GM12872 (cell line): Measurements from ENCODE around the gene KICS2.

Source experiments
- CTCF ChIP-seq: IDR thresholded peaks from 3 replicates; pipeline ENCODE4 v1.5.1; 2011; ENCODE audit warnings: low read depth, mild to moderate bottlenecking, low read length, moderate library complexity; ENCODE audit not compliant: insufficient read depth

The KICS2 gene

GRCh38 chr12:64256166-64256800, 34.2 kb upstream of the KICS2 start:
- TF ChIP-seq CTCF, result peak; percentile 44

GRCh38 chr12:64255249-64255648, 33.2 kb upstream of the KICS2 start:
- no peak for TF ChIP-seq CTCF

GRCh38 chr12:64253356-64253755, 31.3 kb upstream of the KICS2 start:
- no peak for TF ChIP-seq CTCF

GRCh38 chr12:64252681-64253080, 30.6 kb upstream of the KICS2 start:
- TF ChIP-seq CTCF, result no peak

- no peak for TF ChIP-seq CTCF
Measured at GRCh38 chr12:64243809-64244208, 21.7 kb upstream of the KICS2 start.

- TF ChIP-seq CTCF, result no peak
Measured at GRCh38 chr12:64240781-64241180, 18.7 kb upstream of the KICS2 start.

- TF ChIP-seq CTCF, result no peak
Measured at GRCh38 chr12:64237382-64237781, 15.3 kb upstream of the KICS2 start.

- TF ChIP-seq CTCF, result no peak
Measured at GRCh38 chr12:64236549-64236948, 14.5 kb upstream of the KICS2 start.
